MM.1S (cell line): ENCODE results near the gene FCSK.

Experiments
- CTCF ChIP-seq: fragments of 300-600 bp; sonication (generic); IDR thresholded peaks from 2 replicates; pipeline ENCODE4 v1.5.1; 2016; ENCODE audit warnings: antibody characterized with exemption, low read length, mixed read lengths
- EZH2 ChIP-seq: fragments of 300-600 bp; sonication (generic); optimal IDR thresholded peaks from 2 replicates; pipeline ENCODE3; 2017; ENCODE audit warnings: low read depth, mild to moderate bottlenecking, antibody characterized with exemption, low read length, mixed read lengths
- EZH2phosphoT487 ChIP-seq: fragments of 300-600 bp; sonication (generic); IDR thresholded peaks from 2 replicates; pipeline ENCODE4 v1.6.1; 2018; ENCODE audit warnings: antibody characterized with exemption, low read length

GRCh38 chr16:70440009-70440692 is 14.2 kb upstream of the FCSK start:
- no peak for TF ChIP-seq CTCF
- no peak for TF ChIP-seq EZH2
- no peak for TF ChIP-seq EZH2phosphoT487
